Body of pancreas (tissue), 4 donors: Measurements from ENCODE around the gene RITA1. TPM values are rescaled to one million over a fixed set of nuclear protein-coding genes. Genes with fewer than 3 reads are reported as not detected.

Source experiments
- ATAC-seq: fragments of 150-250 bp; one replicate; pipeline ENCODE4 v1.9.1; 2016
- DNase-seq, 4 donors: peaks; one replicate each; pipeline ENCODE4 v3.0.0-alpha.2; 2019
- H3K27ac ChIP-seq, 4 donors: fragments of 200-600 bp; sonication (generic); 1 replicate in 3 of 4; 2 replicates in 1 of 4; pipeline versions ENCODE4 v1.5.1 to v1.6.1; 2016 to 2019; ENCODE audit warnings: mild to moderate bottlenecking in 1 of 4, mixed read lengths in 1 of 4, moderate library complexity in 1 of 4
- H3K27me3 ChIP-seq, 2 donors: fragments of 200-600 bp; sonication (generic); one replicate each; pipeline ENCODE4 v1.6.0; 2016; ENCODE audit warnings: mild to moderate bottlenecking in 1 of 2
- H3K36me3 ChIP-seq, 2 donors: fragments of 200-600 bp; sonication (generic); replicated peaks in 1 of 2; 2 replicates each; pipeline ENCODE4 v1.5.1; 2016; ENCODE audit warnings: low read depth in 2 of 2; ENCODE audit not compliant: insufficient read depth in 1 of 2
- H3K4me1 ChIP-seq: fragments of 200-600 bp; sonication (generic); one replicate; pipeline ENCODE4 v1.6.0; 2016
- H3K4me3 ChIP-seq, 2 donors: fragments of 200-600 bp; sonication (generic); 1 replicate in 1 of 2; 2 replicates in 1 of 2; pipeline ENCODE4 v1.5.1; 2016 to 2019
- H3K9me3 ChIP-seq, 3 donors: fragments of 200-600 bp; sonication (generic); 1 replicate in 2 of 3; 2 replicates in 1 of 3; pipeline ENCODE4 v1.5.1; 2016
- POLR2A ChIP-seq, 3 donors: fragments of 450-650 bp; IDR thresholded peaks; one replicate each; pipeline ENCODE4 v1.6.1; 2016; ENCODE audit warnings: antibody characterized with exemption in 3 of 3, mild to moderate bottlenecking in 2 of 3
- WGBS, 2 donors: methylation state at CpG; one replicate each; pipeline ENCODE4 v1.1.5; 2017; 5-methylcytosine and 5-hydroxymethylcytosine counted together
- intact Hi-C: fragments of 100-400 bp; cut with DNase I; formaldehyde crosslinking; loops from one replicate; pipeline ENCODE4 v1.15.1; 2023
- total RNA-seq, 2 donors: library from RNA; depleted of rRNA; stranded (reverse); fragments of >200 nt; gene quantifications; one replicate each; pipeline ENCODE4 v1.1.0, GENCODE V29; 2016
- TF ChIP-seq, protein P1 (sequence below), 7 experiments: fragments of 450-650 bp in 4 of 7; fragments of 200-600 bp in 3 of 7; sonication (generic) in 3 of 7; IDR thresholded peaks; one replicate each; pipeline ENCODE4 v1.5.1; 2016 to 2019; ENCODE audit warnings: antibody characterized with exemption in 7 of 7

Gene RITA1
- total RNA-seq, 2 donors from 2014 or later = 6.9 to 15.3 TPM

DNA sequence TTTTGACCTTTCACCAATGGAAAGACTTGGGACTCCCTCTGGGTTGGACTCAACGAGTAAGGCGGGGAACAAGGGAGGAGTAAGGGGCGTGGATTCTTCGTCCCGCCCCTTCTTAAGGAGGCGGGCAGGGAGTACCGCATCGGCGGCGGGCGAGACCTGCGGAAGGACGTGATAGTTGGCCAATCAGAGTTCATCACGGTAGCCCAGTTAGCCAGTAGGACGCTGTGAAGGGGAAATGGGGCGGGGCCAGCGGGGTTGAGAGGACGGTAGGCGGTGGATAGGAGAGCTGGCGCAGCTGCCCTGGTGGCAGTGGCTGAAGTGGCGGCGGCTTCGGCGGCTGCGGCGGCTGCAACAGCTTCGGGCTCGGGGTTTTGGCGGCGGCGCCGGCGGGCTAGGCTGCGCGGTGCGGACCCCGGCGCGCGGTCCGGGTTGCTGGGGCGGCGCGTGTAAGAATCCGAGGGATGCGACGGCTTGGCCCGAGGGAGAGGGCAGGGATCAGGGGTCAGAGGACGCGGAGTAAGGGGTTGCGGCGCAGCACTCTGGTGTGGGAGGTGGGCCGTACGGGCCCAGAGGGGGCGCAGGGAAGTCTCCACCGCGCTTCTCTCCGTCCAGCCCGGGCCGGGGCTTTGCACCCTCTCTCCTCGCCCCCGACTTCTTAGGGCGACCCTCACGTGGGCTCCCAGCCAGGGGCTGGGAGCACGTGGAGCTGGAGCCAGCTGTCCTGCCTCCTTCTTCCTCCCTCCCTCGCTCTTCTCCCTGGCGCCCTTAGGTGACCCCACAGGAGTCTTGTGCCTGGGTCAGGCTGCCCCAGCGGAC lies 35.9 kb downstream of the RITA1 start, which contains the start of gene TPCN1:
Gene TPCN1, plus strand, starts transcription at position 284 of the 816 bp plus-strand sequence. CDS start 5,389 bp downstream, outside the sequence.
- Histone ChIP-seq H3K27me3 (no peaks in the 10 kb centered on the region), H3K9me3 (no peaks in the 10 kb centered on the region), H3K4me1 (peaks cover 33% of the 10 kb centered on the region), H3K4me3 (peak within 1 kb of the TSS; percentile 46 to 94), H3K27ac (peak within 1 kb of the TSS; percentile 92 to 97 (median 94)), H3K36me3 (no peaks in the 10 kb centered on the region)
- DNase-seq (peak; percentile 100), ATAC-seq (peak; percentile 93)
- peak; percentile 98 to 99 (median 99) for TF ChIP-seq POLR2A (IDR thresholded peaks at IDR 0.05)
- TF ChIP-seq, protein P1, sequence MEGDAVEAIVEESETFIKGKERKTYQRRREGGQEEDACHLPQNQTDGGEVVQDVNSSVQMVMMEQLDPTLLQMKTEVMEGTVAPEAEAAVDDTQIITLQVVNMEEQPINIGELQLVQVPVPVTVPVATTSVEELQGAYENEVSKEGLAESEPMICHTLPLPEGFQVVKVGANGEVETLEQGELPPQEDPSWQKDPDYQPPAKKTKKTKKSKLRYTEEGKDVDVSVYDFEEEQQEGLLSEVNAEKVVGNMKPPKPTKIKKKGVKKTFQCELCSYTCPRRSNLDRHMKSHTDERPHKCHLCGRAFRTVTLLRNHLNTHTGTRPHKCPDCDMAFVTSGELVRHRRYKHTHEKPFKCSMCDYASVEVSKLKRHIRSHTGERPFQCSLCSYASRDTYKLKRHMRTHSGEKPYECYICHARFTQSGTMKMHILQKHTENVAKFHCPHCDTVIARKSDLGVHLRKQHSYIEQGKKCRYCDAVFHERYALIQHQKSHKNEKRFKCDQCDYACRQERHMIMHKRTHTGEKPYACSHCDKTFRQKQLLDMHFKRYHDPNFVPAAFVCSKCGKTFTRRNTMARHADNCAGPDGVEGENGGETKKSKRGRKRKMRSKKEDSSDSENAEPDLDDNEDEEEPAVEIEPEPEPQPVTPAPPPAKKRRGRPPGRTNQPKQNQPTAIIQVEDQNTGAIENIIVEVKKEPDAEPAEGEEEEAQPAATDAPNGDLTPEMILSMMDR (IDR thresholded peaks at IDR 0.05) = peak in 3 of 7 experiments; percentile 22 to 27 (median 27)
- 0% methylated on average over 14 to 68 of the region's 68 CpGs for WGBS, 2 donors
- intact Hi-C loops = no loop called here

DNA sequence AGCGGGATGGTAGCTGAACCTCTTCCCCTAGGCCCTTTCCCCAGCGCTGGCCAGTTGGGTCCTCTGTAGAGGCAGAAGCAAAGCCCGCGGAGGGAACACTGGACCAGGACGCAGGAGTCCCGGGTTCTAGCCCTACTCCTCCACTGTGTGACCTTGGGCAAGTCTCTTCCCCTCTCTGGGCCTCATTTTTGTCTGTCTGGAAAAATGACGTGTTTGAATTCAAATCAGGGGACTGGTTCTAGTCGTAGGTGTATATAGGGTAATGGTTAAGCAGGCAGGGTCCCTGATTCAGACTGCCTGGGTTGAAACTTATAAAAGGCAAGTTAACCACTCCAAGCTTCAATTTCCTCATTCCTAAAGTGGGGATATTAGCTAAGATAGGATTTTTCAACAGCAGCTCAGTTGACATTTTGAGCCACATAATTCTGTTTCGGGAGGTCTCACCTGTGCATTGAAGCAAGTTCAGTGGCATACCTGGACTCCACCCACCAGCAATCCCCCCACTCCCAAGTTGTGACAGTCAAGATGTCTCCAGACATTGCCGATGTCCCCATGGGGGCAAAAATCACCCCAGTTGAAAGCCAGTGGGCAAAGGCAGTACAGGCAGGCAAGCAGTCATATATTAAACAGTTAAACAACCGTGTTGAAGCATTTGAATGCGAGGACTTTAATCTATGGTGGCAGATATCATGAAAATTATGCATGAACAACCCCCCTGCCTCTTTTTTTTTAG lies 36.6 kb downstream of the RITA1 start:
- Histone ChIP-seq H3K4me3 (peak overlapping the region; percentile 46 to 94), H3K27ac (peak overlapping the region; percentile 92 to 97 (median 94)), H3K27me3 (no peaks in the 10 kb centered on the region), H3K9me3 (no peaks in the 10 kb centered on the region), H3K4me1 (peaks cover 33% of the 10 kb centered on the region), H3K36me3 (no peaks in the 10 kb centered on the region)
- intact Hi-C loops = no loop called here
- DNase-seq = no peak
- no peak for ATAC-seq
- 4 to 6% methylated on average over 12 of the region's 12 CpGs for WGBS, 2 donors
- TF ChIP-seq, protein P1 (IDR thresholded peaks at IDR 0.05) = no peak
- no peak for TF ChIP-seq POLR2A (IDR thresholded peaks at IDR 0.05)

DNA sequence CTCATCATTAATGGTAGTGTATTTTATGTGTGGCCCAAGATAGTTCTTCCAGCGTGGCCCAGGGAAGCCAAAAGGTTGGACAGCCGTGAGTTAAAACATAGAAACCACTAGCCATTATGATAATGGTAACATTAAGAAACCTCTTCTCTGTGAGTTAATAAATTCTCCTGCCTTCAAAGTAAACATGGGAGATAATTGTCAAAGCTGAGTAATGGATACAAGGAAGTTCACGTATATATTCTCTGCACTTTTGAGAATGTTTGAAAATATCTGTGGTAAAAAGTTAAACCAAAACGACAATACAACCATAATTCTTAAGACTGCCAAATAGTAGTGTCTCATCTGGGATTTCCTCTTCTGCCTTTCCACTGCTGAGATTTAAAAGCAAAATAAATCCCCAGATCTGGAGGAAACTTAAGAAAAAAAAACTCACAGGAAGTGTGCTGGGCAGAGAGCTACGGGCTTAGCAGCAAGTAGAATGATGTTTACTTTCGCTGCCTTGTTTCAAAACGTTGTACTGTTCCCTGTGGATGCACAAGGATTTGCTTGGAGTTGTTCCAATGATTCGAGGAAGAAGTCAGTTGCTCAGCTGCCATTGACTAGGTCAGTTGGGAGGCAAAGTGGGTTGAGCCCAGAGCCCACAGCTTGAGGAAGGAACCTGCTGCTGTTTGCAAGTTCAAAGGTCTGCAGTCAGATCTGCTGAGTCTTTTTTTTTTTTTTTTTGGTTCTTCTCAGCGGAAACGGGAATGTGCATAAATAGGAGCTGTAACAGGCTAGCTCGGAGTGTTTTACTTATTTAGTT lies 37.4 kb downstream of the RITA1 start:
- 5 to 7% methylated on average over 11 of the region's 11 CpGs for WGBS, 2 donors
- no peaks in the 10 kb centered on the region for H3K36me3 ChIP-seq
- no peaks in the 10 kb centered on the region for H3K27me3 ChIP-seq
- no peaks in the 10 kb centered on the region for H3K9me3 ChIP-seq
- TF ChIP-seq POLR2A (IDR thresholded peaks at IDR 0.05) = peak in 2 of 3 donors; percentile 39 to 55
- TF ChIP-seq, protein P1 (IDR thresholded peaks at IDR 0.05) = peak in 4 of 7 experiments; percentile 18 to 33 (median 28)
- H3K4me1 ChIP-seq = peaks cover 34% of the 10 kb centered on the region
- peak; percentile 77 to 94 (median 89) for DNase-seq
- ATAC-seq = peak; percentile 28
- peak overlapping the region; percentile 92 to 97 (median 94) for H3K27ac ChIP-seq
- intact Hi-C loops = no loop called here
- no peak overlapping the region for H3K4me3 ChIP-seq

GRCh38 chr12:113224955-113225354 lies 39.4 kb downstream of the RITA1 start:
- Histone ChIP-seq H3K4me1 (peaks cover 52% of the 10 kb centered on the region), H3K27ac (no peak overlapping the region), H3K27me3 (no peaks in the 10 kb centered on the region), H3K4me3 (no peak overlapping the region), H3K9me3 (no peaks in the 10 kb centered on the region), H3K36me3 (peaks cover 0 to 4% of the 10 kb centered on the region in 2 donors)
- ATAC-seq (no peak), DNase-seq (no peak)
- TF ChIP-seq, protein P1 (IDR thresholded peaks at IDR 0.05) = no peak
- no peak for TF ChIP-seq POLR2A (IDR thresholded peaks at IDR 0.05)
- intact Hi-C loops = no loop called here
- 87 to 88% methylated on average over 4 of the region's 4 CpGs for WGBS, 2 donors
